Measurements from ENCODE around the gene MXD1.

MXD1 gene

GRCh38 chr2:69954084-69954483 is 39.2 kb downstream of the MXD1 start:
- peak in 1 of 2 donors; percentile 44 for DNase-seq

- DNase-seq, result no peak
Observed at GRCh38 chr2:69955029-69955428, 40.1 kb downstream of the MXD1 start.

GRCh38 chr2:69956475-69956979 is 41.6 kb downstream of the MXD1 start:
- DNase-seq, result peak in 1 of 2 donors; percentile 49

GRCh38 chr2:69957965-69958364 is 43.1 kb downstream of the MXD1 start:
- DNase-seq, result no peak

- no peak for DNase-seq
Observed at GRCh38 chr2:69958480-69958879, 43.6 kb downstream of the MXD1 start.

GRCh38 chr2:69959425-69959824 is 44.5 kb downstream of the MXD1 start:
- DNase-seq, result no peak

GRCh38 chr2:69960821-69961220 is 45.9 kb downstream of the MXD1 start:
- no peak for DNase-seq

GRCh38 chr2:69961496-69961895 is 46.6 kb downstream of the MXD1 start, which contains the start of gene ASPRV1:
ASPRV1 (minus strand) TSS chr2:69961631; CDS start chr2:69961436, 195 bp downstream.
- DNase-seq, result no peak

GRCh38 chr2:69962986-69963730 is 48.2 kb downstream of the MXD1 start:
- DNase-seq, result no peak

GRCh38 chr2:69964353-69964841 is 49.5 kb downstream of the MXD1 start:
- peak; percentile 59 to 61 for DNase-seq

GRCh38 chr2:69965756-69966445 is 51.0 kb downstream of the MXD1 start:
- DNase-seq, result no peak

- no peak for DNase-seq
Observed at GRCh38 chr2:69966496-69966895, 51.6 kb downstream of the MXD1 start.

- DNase-seq, result no peak
Observed at GRCh38 chr2:69968609-69969008, 53.7 kb downstream of the MXD1 start.

- no peak for DNase-seq
Observed at GRCh38 chr2:69969126-69969983, 54.4 kb downstream of the MXD1 start.

- DNase-seq, result no peak
Observed at GRCh38 chr2:69969991-69970390, 55.1 kb downstream of the MXD1 start.

- no peak for DNase-seq
Observed at GRCh38 chr2:69972822-69973221, 57.9 kb downstream of the MXD1 start.

- DNase-seq, result no peak
Observed at GRCh38 chr2:69973335-69973735, 58.4 kb downstream of the MXD1 start.

- no peak for DNase-seq
Observed at GRCh38 chr2:69975136-69975852, 60.4 kb downstream of the MXD1 start.

GRCh38 chr2:69975853-69976462 is 61.0 kb downstream of the MXD1 start:
- no peak for DNase-seq

GRCh38 chr2:69977186-69977585 is 62.3 kb downstream of the MXD1 start:
- DNase-seq, result peak; percentile 19 to 55

- DNase-seq, result no peak
Observed at GRCh38 chr2:69977906-69978482, 63.1 kb downstream of the MXD1 start.
